ENCODE data around the gene GRK3. TPM values are rescaled to one million over a fixed set of nuclear protein-coding genes. Genes with fewer than 3 reads are reported as not detected.

Gene GRK3
- total and polyA plus RNA-seq, 2 of the 4 experiments (the other 2 are of a cell fraction): 0.58 to 1.6 TPM

- no peak overlapping the region for H2AK9ac ChIP-seq (replicated peaks; ENCODE audit: low read depth, low read length, poor library complexity)
- no peak overlapping the region for H2BK20ac ChIP-seq (ENCODE audit: low read depth, low read length)
- no peak overlapping the region for H3K27ac ChIP-seq (ENCODE audit: insufficient read depth, low read length)
- ChIA-PET CTCF (interaction anchor here (0.9 kb wide), 1 partner anchor 9 kb away, joined by 6 read pairs; no protein-coding TSS in a partner anchor), POLR2A (ENCODE audit: unreplicated experiment) (no interaction called here)
- H3K14ac ChIP-seq (replicated peaks; ENCODE audit: low read depth, low read length): no peak overlapping the region
- no peaks in the 10 kb centered on the region for H3K27me3 ChIP-seq (ENCODE audit: control insufficient read depth, insufficient read depth, low read length)
- no peaks in the 10 kb centered on the region for H4K20me1 ChIP-seq (ENCODE audit: insufficient read depth, low read length)
- H3K4ac ChIP-seq (ENCODE audit: low read depth, low read length): no peak overlapping the region
- H3K36me3 ChIP-seq (ENCODE audit: control insufficient read depth, insufficient read depth, low read length): no peaks in the 10 kb centered on the region
- 52% methylated on average over 3 of the region's 7 CpGs; no CpG with 5 or more reads in 1 of the 2 experiments for WGBS, 2 experiments (ENCODE audit: extremely low coverage in 2 of 2, insufficient read length in 1 of 2)
- TF ChIP-seq CEBPB (IDR thresholded peaks at IDR 0.05; ENCODE audit: low read depth, low read length): no peak
- no peak for TF ChIP-seq FOS (IDR thresholded peaks at IDR 0.05; ENCODE audit: low read depth, low read length)
- no peak for TF ChIP-seq CHD1 (IDR thresholded peaks at IDR 0.05; ENCODE audit: low read depth, low read length)
- TF ChIP-seq MAZ (IDR thresholded peaks at IDR 0.05; ENCODE audit: borderline replicate concordance, low read depth, low read length): no peak
- TF ChIP-seq NFE2L2 (IDR thresholded peaks at IDR 0.05; ENCODE audit: low read depth, low read length): no peak
- TF ChIP-seq RFX5 (IDR thresholded peaks at IDR 0.05; ENCODE audit: low read depth, low read length): no peak
- no peak for TF ChIP-seq SMC3 (IDR thresholded peaks at IDR 0.05; ENCODE audit: low read depth, low read length)
- TF ChIP-seq BHLHE40 (IDR thresholded peaks at IDR 0.05; ENCODE audit: low read depth, low read length): no peak
- H3K79me1 ChIP-seq (ENCODE audit: low read depth in 1 of 2, low read length in 2 of 2): no peaks in the 10 kb centered on the region
- H4K5ac ChIP-seq (ENCODE audit: low read depth, low read length): no peak overlapping the region
- DNase-seq (no peak), ATAC-seq (ENCODE audit: low read depth) (no peak)
- H3K18ac ChIP-seq (ENCODE audit: low read depth, low read length): no peak overlapping the region
- intact Hi-C loops (cut with micrococcal nuclease): no loop called here
- H2BK5ac ChIP-seq (ENCODE audit: low read depth, low read length, poor library complexity, severe bottlenecking): no peak overlapping the region
- in situ Hi-C loops (cut with MboI; ENCODE audit: low sequenced_read_pairs): no loop called here
- no TSS peak for BruUV-seq (replicated peaks)
- no peak overlapping the region for H2BK120ac ChIP-seq (ENCODE audit: low read depth, low read length)
- H3K4me1 ChIP-seq (ENCODE audit: control insufficient read depth, insufficient read depth, low read length): no peaks in the 10 kb centered on the region
- 0 out of 2 replicates have a peak, but pooled peaks cover 5% of the 10 kb centered on the region for H3K9me1 ChIP-seq (ENCODE audit: insufficient read depth, low read length)
- no peak overlapping the region for H4K8ac ChIP-seq (ENCODE audit: low read depth in 2 of 2, low read length in 2 of 2)
- no peak overlapping the region for H3K23ac ChIP-seq (ENCODE audit: low read depth, low read length)
- H4K91ac ChIP-seq (ENCODE audit: insufficient read depth, low read depth, low read length): no peak overlapping the region
- H2AFZ ChIP-seq (replicated peaks; ENCODE audit: low read length, poor library complexity): no peak overlapping the region
- H3K56ac ChIP-seq (ENCODE audit: extremely low read depth, insufficient read depth, low read length): no peak overlapping the region
- no peak overlapping the region for H3K4me2 ChIP-seq (ENCODE audit: low read depth, low read length)
- dilution Hi-C loops (cut with HindIII; ENCODE audit: low sequenced_read_pairs, unreplicated experiment): no loop called here
- H2BK15ac ChIP-seq (ENCODE audit: low read depth, low read length): no peak overlapping the region
- H3K4me3 ChIP-seq (ENCODE audit: insufficient read depth, low read depth, low read length): no peak overlapping the region
- H2AK5ac ChIP-seq (ENCODE audit: low read depth, low read length): no peak overlapping the region
- H3K9me3 ChIP-seq (ENCODE audit: control insufficient read depth, insufficient read depth, low read length): peaks cover 12% of the 10 kb centered on the region
- no peak overlapping the region for H3K9ac ChIP-seq (ENCODE audit: low read depth, low read length)
These were observed 198.8 kb downstream of the GRK3 start for GRCh38 chr22:25763239-25763777.

All from IMR-90 (cell line).